ENCODE results near the gene LRRC61.
A peak's percentile ranks its signal among the peaks of the same experiment; 100 is the strongest.

GRCh38 chr7:150368884-150369747, 46.0 kb downstream of the LRRC61 start:
- TF ChIP-seq POLR2A (IDR thresholded peaks at IDR 0.05; ENCODE audit: low read depth, low read length) (peak; percentile 58; the same call in 1 of the 2 replicates), TAF1 (IDR thresholded peaks at IDR 0.05; ENCODE audit: low read depth, low read length) (peak; percentile 29), POLR2AphosphoS5 (IDR thresholded peaks at IDR 0.05; ENCODE audit: low read depth, low read length) (peak; percentile 79)
